Aorta (tissue), 5 donors: Measurements from ENCODE around the gene LASP1NB.

Experiments used
- ATAC-seq: fragments of 200-7000 bp; cut with Tn5 transposase; one replicate; pipeline ENCODE4 v1.9.1; 2022; ENCODE audit warnings: moderate library complexity; ENCODE audit not compliant: low FRiP score
- DNase-seq, 2 donors: peaks; one replicate each; pipeline ENCODE4 v3.0.0-alpha.2; 2020
- H3K27ac ChIP-seq, 2 donors: one replicate each; pipeline ENCODE4 v1.5.1; 2013; ENCODE audit warnings: low read length in 2 of 2, mild to moderate bottlenecking in 2 of 2, moderate library complexity in 2 of 2, control low read depth in 1 of 2, inconsistent platforms in 1 of 2, low read depth in 1 of 2
- H3K27me3 ChIP-seq, 2 donors: one replicate each; pipeline ENCODE4 v1.6.1; 2013; ENCODE audit warnings: control low read depth in 1 of 2, low read length in 1 of 2, mild to moderate bottlenecking in 1 of 2, moderate library complexity in 1 of 2; ENCODE audit not compliant: insufficient read depth in 2 of 2, control insufficient read depth in 1 of 2
- H3K36me3 ChIP-seq, 2 donors: one replicate each; pipeline ENCODE4 v1.6.1; 2013; ENCODE audit warnings: control low read depth in 1 of 2, low read length in 1 of 2, mild to moderate bottlenecking in 1 of 2; ENCODE audit not compliant: insufficient read depth in 2 of 2, control insufficient read depth in 1 of 2
- H3K4me1 ChIP-seq, 2 donors: one replicate each; pipeline ENCODE4 v1.6.1; 2013; ENCODE audit warnings: low read length in 2 of 2, control low read depth in 1 of 2, mild to moderate bottlenecking in 1 of 2, moderate library complexity in 1 of 2; ENCODE audit not compliant: insufficient read depth in 2 of 2, control insufficient read depth in 1 of 2
- H3K4me3 ChIP-seq, 2 donors: one replicate each; pipeline ENCODE4 v1.5.1; 2013; ENCODE audit warnings: low read length in 2 of 2, control low read depth in 1 of 2, mild to moderate bottlenecking in 1 of 2
- H3K9me3 ChIP-seq: one replicate; pipeline ENCODE4 v1.6.1; 2013; ENCODE audit warnings: mild to moderate bottlenecking, low read length; ENCODE audit not compliant: control insufficient read depth
- WGBS, 2 donors: extraction: QIAGEN DNeasy Blood & Tissue Kit; methylation state at CpG; one replicate each; pipeline ENCODE4 v1.1.7; 2013; 5-methylcytosine and 5-hydroxymethylcytosine counted together
- intact Hi-C, 2 donors: fragments of 100-400 bp; cut with DNase I; formaldehyde crosslinking; loops; one replicate each; pipeline versions ENCODE4 v1.14.2 to v1.15.0; 2022
- donor health status: healthy with polysubstance abuse.
- donor health status: Bipolar disorder and iron deficiency.
- donor health status: DM: no; HTN: no; CAD: no.
- donor health status: DM: no; HTN: no; CAD: no.
- donor health status: DM: yes; HTN: yes; CAD: no.

The LASP1NB gene

GRCh38 chr17:38885728-38886642 is 39.4 kb upstream of the LASP1NB start:
- ATAC-seq (no peak), DNase-seq (no peak)
- WGBS, 2 donors: 11 to 12% methylated on average over 11 of the region's 11 CpGs
- peaks cover 2 to 5% of the 10 kb centered on the region in 2 donors for H3K4me1 ChIP-seq
- H3K27ac ChIP-seq: no peak overlapping the region
- no peaks in the 10 kb centered on the region for H3K27me3 ChIP-seq
- H3K36me3 ChIP-seq: peaks cover 0 to 2% of the 10 kb centered on the region in 2 donors
- H3K9me3 ChIP-seq: no peaks in the 10 kb centered on the region
- intact Hi-C loops: no loop called here
- no peak overlapping the region for H3K4me3 ChIP-seq

GRCh38 chr17:38886643-38887010 is 38.8 kb upstream of the LASP1NB start:
- H3K36me3 ChIP-seq: peaks cover 0 to 6% of the 10 kb centered on the region in 2 donors
- H3K27ac ChIP-seq: no peak overlapping the region
- no peaks in the 10 kb centered on the region for H3K9me3 ChIP-seq
- H3K4me1 ChIP-seq: peaks cover 2 to 5% of the 10 kb centered on the region in 2 donors
- WGBS, 2 donors: 40 to 51% methylated on average over 8 of the region's 8 CpGs
- H3K27me3 ChIP-seq: no peaks in the 10 kb centered on the region
- intact Hi-C loops: no loop called here
- DNase-seq (no peak), ATAC-seq (no peak)
- H3K4me3 ChIP-seq: no peak overlapping the region

- ATAC-seq (no peak), DNase-seq (no peak)
- no peaks in the 10 kb centered on the region for H3K4me1 ChIP-seq
- no peak overlapping the region for H3K27ac ChIP-seq
- no peaks in the 10 kb centered on the region for H3K9me3 ChIP-seq
- H3K27me3 ChIP-seq: no peaks in the 10 kb centered on the region
- intact Hi-C loops: no loop called here
- WGBS, 2 donors: 54 to 63% methylated on average over 9 of the region's 9 CpGs
- H3K36me3 ChIP-seq: peaks cover 0 to 9% of the 10 kb centered on the region in 2 donors
- H3K4me3 ChIP-seq: no peak overlapping the region
Observed at GRCh38 chr17:38888842-38889241, 36.6 kb upstream of the LASP1NB start.

- Histone ChIP-seq H3K9me3 (no peaks in the 10 kb centered on the region), H3K36me3 (peaks cover 0 to 9% of the 10 kb centered on the region in 2 donors), H3K27me3 (no peaks in the 10 kb centered on the region), H3K27ac (no peak overlapping the region), H3K4me3 (no peak overlapping the region), H3K4me1 (no peaks in the 10 kb centered on the region)
- WGBS, 2 donors: 75% methylated on average over 12 of the region's 12 CpGs
- DNase-seq (no peak), ATAC-seq (no peak)
- intact Hi-C loops: no loop called here
Observed at GRCh38 chr17:38889745-38890409, 35.5 kb upstream of the LASP1NB start.

- 80 to 83% methylated on average over 8 of the region's 8 CpGs for whole genome bisulfite sequencing, 2 donors
- H3K4me3 ChIP-seq: no peak overlapping the region
- H3K27ac ChIP-seq: no peak overlapping the region
- H3K9me3 ChIP-seq: no peaks in the 10 kb centered on the region
- DNase-seq (no peak), ATAC-seq (no peak)
- H3K27me3 ChIP-seq: no peaks in the 10 kb centered on the region
- H3K36me3 ChIP-seq: peaks cover 0 to 9% of the 10 kb centered on the region in 2 donors
- no peaks in the 10 kb centered on the region for H3K4me1 ChIP-seq
- intact Hi-C loops: no loop called here
Observed at GRCh38 chr17:38890410-38890746, 35.0 kb upstream of the LASP1NB start.

- H3K27ac ChIP-seq: no peak overlapping the region
Observed at GRCh38 chr17:38891441-38891840, 34.0 kb upstream of the LASP1NB start.

GRCh38 chr17:38892083-38892482 is 33.3 kb upstream of the LASP1NB start:
- no peaks in the 10 kb centered on the region for H3K27me3 ChIP-seq
- H3K9me3 ChIP-seq: no peaks in the 10 kb centered on the region
- 73 to 78% methylated on average over 4 of the region's 4 CpGs for WGBS, 2 donors
- H3K4me1 ChIP-seq: peaks cover 0 to 3% of the 10 kb centered on the region in 2 donors
- H3K27ac ChIP-seq: no peak overlapping the region
- no peak overlapping the region for H3K4me3 ChIP-seq
- ATAC-seq: no peak
- peaks cover 0 to 9% of the 10 kb centered on the region in 2 donors for H3K36me3 ChIP-seq
- intact Hi-C loops: no loop called here
- DNase-seq: no peak

More at GRCh38 chr17:38891441-38891840, 34.0 kb upstream of the LASP1NB start:
- DNase-seq: no peak
- Histone ChIP-seq H3K36me3 (peaks cover 0 to 9% of the 10 kb centered on the region in 2 donors), H3K4me3 (no peak overlapping the region), H3K9me3 (no peaks in the 10 kb centered on the region), H3K4me1 (no peaks in the 10 kb centered on the region), H3K27me3 (no peaks in the 10 kb centered on the region)
- intact Hi-C loops: no loop called here
- WGBS, 2 donors: 76% methylated on average over 8 of the region's 8 CpGs
- ATAC-seq: no peak

- 77 to 80% methylated on average over 13 of the region's 13 CpGs for WGBS, 2 donors
- ATAC-seq (no peak), DNase-seq (no peak)
- no peaks in the 10 kb centered on the region for H3K27me3 ChIP-seq
- H3K9me3 ChIP-seq: no peaks in the 10 kb centered on the region
- intact Hi-C loops: no loop called here
- H3K4me3 ChIP-seq: no peak overlapping the region
- no peak overlapping the region for H3K27ac ChIP-seq
- peaks cover 0 to 9% of the 10 kb centered on the region in 2 donors for H3K36me3 ChIP-seq
- peaks cover 0 to 3% of the 10 kb centered on the region in 2 donors for H3K4me1 ChIP-seq
Observed at GRCh38 chr17:38892620-38893019, 32.8 kb upstream of the LASP1NB start.

GRCh38 chr17:38893113-38893512 is 32.3 kb upstream of the LASP1NB start:
- no peak for ATAC-seq
- no peak for DNase-seq
- Histone ChIP-seq H3K4me3 (no peak overlapping the region), H3K27ac (no peak overlapping the region), H3K9me3 (no peaks in the 10 kb centered on the region), H3K4me1 (peaks cover 0 to 3% of the 10 kb centered on the region in 2 donors), H3K27me3 (no peaks in the 10 kb centered on the region), H3K36me3 (peaks cover 0 to 9% of the 10 kb centered on the region in 2 donors)
- 39 to 46% methylated on average over 5 of the region's 5 CpGs for WGBS, 2 donors
- intact Hi-C loops: no loop called here
